NCI-H446 treated with DMSO at 0.1 percent for 48 hours (cell line): Measurements from ENCODE around the gene DIAPH2.

Source experiments
- DNase-seq: peaks from one replicate; lab custom pipeline; 2025; lab: John Stamatoyannopoulos, UW

Gene DIAPH2

GRCh38 chrX:97481228-97481627, 796.6 kb downstream of the DIAPH2 start:
- no peak for DNase-seq

GRCh38 chrX:97482666-97483300, 798.1 kb downstream of the DIAPH2 start:
- no peak for DNase-seq

GRCh38 chrX:97490656-97491055, 806.0 kb downstream of the DIAPH2 start:
- no peak for DNase-seq

GRCh38 chrX:97494756-97495372, 810.2 kb downstream of the DIAPH2 start:
- no peak for DNase-seq

GRCh38 chrX:97498093-97498492, 813.5 kb downstream of the DIAPH2 start:
- DNase-seq, result no peak

DNA sequence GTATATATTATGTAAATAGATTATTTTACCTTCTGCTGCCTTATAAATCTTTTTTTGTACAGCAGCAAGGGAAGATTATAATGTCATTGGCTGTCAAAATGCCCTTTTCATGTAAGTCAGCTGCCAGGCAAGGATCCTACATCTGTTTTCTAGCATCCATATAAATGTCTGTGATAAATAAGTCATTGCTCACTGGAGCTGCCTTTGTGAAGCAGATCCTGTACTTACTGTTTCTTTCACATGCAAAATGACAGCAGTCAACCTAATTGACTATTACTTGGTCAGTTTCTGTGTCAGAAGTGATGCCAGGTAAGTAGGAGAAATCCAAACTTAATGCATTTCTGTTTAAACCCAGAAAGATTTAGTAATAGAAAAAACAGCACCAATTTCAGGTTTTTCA, 819.8 kb downstream of the DIAPH2 start:
- no peak for DNase-seq

DNA sequence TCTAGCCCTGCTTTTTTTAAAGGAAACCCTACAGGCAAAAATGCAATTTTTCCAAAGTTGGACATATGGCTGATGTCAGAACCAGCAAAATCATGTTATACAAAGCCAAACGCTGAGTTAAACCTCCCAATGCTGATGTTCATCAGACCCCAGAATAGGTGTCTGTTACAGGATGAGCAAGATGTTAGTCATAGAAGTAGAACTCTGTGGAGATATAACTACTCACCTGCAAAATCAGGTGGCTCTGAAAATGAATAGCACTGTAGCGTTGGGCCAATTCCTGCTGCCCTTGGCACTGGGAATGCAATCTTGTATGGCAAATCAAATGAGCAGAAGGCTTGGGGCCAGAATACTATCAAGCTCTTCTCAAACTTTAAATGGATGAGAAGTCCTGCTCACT, 833.1 kb downstream of the DIAPH2 start:
- DNase-seq, result no peak

GRCh38 chrX:97522307-97522706, 837.7 kb downstream of the DIAPH2 start:
- no peak for DNase-seq

- DNase-seq, result no peak
Observed at GRCh38 chrX:97524340-97524739, 839.7 kb downstream of the DIAPH2 start.

GRCh38 chrX:97524997-97525396, 840.4 kb downstream of the DIAPH2 start:
- DNase-seq, result no peak

GRCh38 chrX:97525981-97526380, 841.3 kb downstream of the DIAPH2 start:
- no peak for DNase-seq

DNA sequence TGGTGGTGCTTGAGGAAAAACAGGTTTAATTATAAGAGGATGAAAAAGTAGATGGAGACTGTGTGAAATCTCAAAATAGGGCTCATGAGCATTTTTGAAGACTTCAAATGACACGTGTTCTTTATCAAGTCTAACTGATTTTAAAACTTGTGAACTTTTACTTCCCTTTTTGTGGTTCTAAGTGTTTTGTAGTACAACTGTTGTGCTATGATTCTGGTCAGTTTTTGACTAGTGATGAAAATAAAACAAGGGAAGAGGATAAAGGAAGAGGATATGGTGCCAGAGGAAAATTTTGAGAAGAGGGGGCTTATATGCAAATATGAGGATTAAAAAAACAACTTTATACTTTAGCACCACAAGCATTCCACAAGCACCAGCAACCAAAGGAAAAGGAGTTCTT, 843.1 kb downstream of the DIAPH2 start:
- no peak for DNase-seq

DNA sequence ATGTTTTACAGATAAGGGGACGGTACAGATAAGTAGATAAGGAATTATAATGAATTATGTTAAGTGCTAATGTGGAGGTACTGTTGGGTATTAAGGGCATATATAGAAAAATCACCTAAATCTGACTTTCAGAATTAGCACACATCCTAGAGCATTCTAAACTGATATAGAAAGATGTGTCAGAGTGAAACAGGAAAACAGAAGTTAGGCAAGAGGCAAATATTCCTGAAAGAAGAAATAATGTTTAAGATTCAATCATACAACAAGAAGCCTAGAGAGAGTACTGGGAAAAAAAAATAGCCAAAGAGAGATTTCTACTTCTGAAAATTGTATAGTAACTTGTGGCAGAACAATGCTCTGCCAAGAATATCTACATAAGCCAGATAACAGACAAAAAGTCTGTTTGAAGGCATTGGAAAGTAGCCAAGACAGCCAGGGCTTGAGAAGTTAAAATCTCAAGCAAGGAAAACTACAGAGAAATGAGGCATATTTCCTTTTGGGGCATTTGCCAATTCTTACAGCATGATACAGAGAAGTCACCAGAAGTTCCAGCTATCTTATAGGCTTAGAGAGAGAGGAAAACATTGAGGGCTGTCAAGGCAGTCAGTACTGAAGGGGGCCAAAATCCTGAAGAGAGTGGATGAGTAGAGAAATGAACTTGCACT, 845.0 kb downstream of the DIAPH2 start:
- no peak for DNase-seq

- DNase-seq, result no peak
Observed at GRCh38 chrX:97531825-97532224, 847.2 kb downstream of the DIAPH2 start.

DNA sequence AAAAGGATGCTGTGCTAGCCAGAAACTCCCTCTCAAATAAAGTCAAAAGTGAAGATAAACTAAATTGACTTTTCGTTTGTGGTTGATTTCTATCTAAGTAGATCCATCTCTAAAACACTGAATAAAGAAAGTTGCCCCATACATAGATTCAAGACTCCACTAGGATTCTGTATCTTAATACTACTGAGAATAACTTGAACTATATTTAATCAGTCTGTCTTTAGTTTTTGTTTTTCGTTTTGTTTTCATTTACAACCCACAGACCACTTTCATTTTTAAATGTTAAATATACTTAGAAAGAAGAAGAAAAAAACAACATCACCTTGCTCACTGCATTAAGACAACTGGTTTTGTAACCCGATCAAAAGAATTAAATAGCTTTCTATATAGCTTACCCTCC, 854.1 kb downstream of the DIAPH2 start:
- DNase-seq, result no peak

GRCh38 chrX:97539970-97540519, 855.4 kb downstream of the DIAPH2 start:
- no peak for DNase-seq

DNA sequence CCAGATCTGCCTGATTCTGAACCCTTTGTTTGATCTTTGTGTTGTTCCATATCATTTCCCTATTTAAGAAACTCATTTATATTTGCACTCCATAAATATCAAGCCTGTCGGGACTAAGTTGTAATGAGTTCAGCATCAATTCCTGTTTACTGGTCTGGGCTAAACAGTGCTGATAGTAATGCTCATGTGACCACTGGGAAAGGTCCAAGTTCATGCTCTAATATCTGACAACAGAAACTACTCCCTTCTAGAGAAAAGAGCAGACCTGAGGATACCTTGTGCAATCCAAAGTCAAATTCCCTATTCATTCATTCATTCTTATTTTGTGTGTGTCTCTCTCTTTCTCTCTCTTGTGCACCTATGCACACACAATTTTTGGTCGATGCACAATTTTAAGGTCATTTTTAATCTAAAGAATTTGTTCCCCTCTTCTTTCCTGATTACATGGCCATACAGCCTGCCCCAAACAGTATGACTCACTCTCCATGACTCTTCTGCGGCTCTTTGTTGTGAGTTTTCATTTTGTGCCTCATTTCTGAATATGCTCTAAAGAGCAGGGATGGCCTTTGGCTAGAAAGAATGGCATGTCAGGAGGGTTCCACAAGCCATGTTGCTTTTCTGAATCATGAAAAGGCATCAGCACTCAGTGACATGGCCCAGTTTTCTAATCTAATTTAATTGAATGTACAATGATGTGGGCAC, 863.4 kb downstream of the DIAPH2 start:
- DNase-seq, result no peak

GRCh38 chrX:97551821-97552220, 867.2 kb downstream of the DIAPH2 start:
- DNase-seq, result no peak

DNA sequence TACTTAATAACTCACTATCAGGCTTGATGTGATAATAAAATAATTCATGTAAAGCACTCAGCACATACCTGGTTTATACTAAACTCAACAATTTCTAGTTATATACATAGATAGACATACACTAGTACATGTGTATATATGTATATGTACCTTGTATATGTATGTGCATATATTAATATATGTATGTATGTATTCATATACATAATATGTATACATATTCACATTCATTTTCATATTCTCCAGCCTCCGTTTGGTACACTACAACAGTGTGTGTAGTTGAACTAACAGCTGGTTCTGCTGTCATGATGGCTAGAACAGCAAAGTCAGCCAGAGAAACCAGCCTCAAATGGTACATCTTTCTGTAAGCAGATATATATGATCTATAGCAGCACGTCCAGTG, 869.2 kb downstream of the DIAPH2 start:
- no peak for DNase-seq

GRCh38 chrX:97556359-97556758, 871.7 kb downstream of the DIAPH2 start:
- no peak for DNase-seq

DNA sequence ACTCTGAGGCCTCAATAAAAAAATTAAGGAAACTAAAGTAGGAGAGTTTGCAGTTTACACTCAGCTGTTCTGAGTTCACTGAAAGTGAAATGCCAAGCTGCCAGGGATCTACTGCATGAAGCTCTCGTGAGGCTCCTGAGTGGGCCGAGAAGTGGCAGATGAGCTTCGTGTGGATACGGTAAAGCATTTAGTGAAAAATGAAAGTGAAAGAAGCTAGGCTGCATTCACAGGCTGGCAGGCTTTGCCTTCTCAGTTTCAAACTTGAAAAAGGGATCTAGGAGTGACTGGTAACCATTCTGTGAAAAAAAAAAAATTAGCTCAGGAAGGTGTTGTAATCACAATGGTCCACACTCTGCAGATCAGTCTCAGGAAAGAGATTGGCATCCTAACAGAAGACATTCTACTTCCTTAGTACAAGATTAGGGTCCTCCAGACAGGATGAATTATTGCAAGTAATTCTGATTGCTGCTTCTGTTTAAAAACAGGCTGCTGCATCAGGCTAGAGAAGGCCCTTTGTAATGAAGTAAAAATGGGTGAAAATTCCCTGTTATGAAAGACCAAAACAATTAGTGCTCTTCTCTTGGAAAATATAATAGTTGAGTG, 879.0 kb downstream of the DIAPH2 start:
- no peak for DNase-seq

DNA sequence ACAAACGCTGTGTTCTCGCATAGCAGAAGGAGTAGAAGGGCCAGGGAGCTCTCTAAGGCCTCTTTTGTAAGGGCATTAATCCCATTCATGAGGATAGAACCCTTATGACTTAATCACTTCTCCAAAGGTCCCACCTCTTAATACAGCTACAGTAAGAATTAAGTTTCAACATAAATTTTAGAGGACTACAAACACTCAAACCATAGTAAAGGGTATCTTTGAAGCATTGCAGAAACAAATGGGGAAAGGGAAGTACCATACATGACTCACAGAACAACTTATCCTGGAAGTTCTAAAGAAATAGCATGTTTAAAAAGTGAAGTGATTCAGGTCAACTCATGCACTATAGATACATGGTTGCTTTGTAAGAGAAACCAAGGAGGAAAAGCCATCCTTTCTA, 879.9 kb downstream of the DIAPH2 start:
- DNase-seq, result no peak
